Right lobe of liver (tissue), 4 donors: ENCODE results near the gene BRDT.

Experiments
- CTCF ChIP-seq, 4 donors: fragments of 200-600 bp in 3 of 4; fragments of 450-650 bp in 1 of 4; IDR thresholded peaks; one replicate each; pipeline versions ENCODE4 v1.5.1 to v1.8.0; 2016 to 2022; ENCODE audit warnings: antibody characterized with exemption in 4 of 4, mild to moderate bottlenecking in 2 of 4
- POLR2A ChIP-seq: fragments of 450-650 bp; IDR thresholded peaks from one replicate; pipeline ENCODE4 v1.6.1; 2017; ENCODE audit warnings: antibody characterized with exemption, mild to moderate bottlenecking
- donor health status: DM: no; HTN: no; CAD: no.
- donor health status: DM: no; HTN: no; CAD: no.
- donor health status: DM: no; HTN: yes; CAD: no.

- TF ChIP-seq POLR2A (no peak), CTCF (IDR thresholded peaks at IDR 0.05) (no peak)
Measured at GRCh38 chr1:92031281-92032110, 82.3 kb downstream of the BRDT start.
